OCI-LY3 (cell line): ENCODE results near the gene NAV1.

Experiments
- H2AFZ ChIP-seq: fragments of 200-600, 300-600 bp; shearing (Covaris generic); 2 replicates; pipeline ENCODE4 v1.6.0; 2014; ENCODE audit warnings: antibody characterized with exemption, low read depth, low read length
- H3K27ac ChIP-seq: fragments of 200-600, 300-600 bp; sonication (generic); 2 replicates; pipeline ENCODE4 v1.5.1; 2014; ENCODE audit warnings: mild to moderate bottlenecking, low read length, moderate library complexity, mixed read lengths
- H3K27me3 ChIP-seq: fragments of 200-600, 300-600 bp; sonication (generic); 2 replicates; pipeline ENCODE4 v1.6.1; 2014; ENCODE audit warnings: low read depth, low read length, mixed read lengths
- H3K36me3 ChIP-seq: fragments of 200-600, 300-600 bp; sonication (generic); replicated peaks from 2 replicates; pipeline ENCODE3; 2014; ENCODE audit warnings: low read depth, low read length, mixed read lengths
- H3K4me1 ChIP-seq: fragments of 300-600, 200-600 bp; sonication (generic); 2 replicates; pipeline ENCODE4 v1.6.1; 2014; ENCODE audit warnings: low read length, mixed read lengths
- H3K4me2 ChIP-seq: fragments of 200-600, 300-600 bp; sonication (generic); 2 replicates; pipeline ENCODE4 v1.6.1; 2014; ENCODE audit warnings: low read length, mixed read lengths
- H3K4me3 ChIP-seq: fragments of 300-600, 200-600 bp; sonication (generic); 2 replicates; pipeline ENCODE4 v1.5.1; 2014; ENCODE audit warnings: antibody characterized with exemption, mild to moderate bottlenecking, low read length, moderate library complexity
- H3K79me2 ChIP-seq: fragments of 300-600, 200-600 bp; shearing (Covaris generic); 2 replicates; pipeline ENCODE4 v1.6.1; 2014; ENCODE audit warnings: mild to moderate bottlenecking, low read length, mixed read lengths
- H3K9ac ChIP-seq: fragments of 300-600, 200-600 bp; shearing (Covaris generic); 2 replicates; pipeline ENCODE4 v1.6.0; 2014; ENCODE audit warnings: mild to moderate bottlenecking, low read length, moderate library complexity
- H3K9me3 ChIP-seq: fragments of 200-600, 300-600 bp; shearing (Covaris generic); 2 replicates; pipeline ENCODE4 v1.6.1; 2014; ENCODE audit warnings: low read length, mixed read lengths; ENCODE audit not compliant: insufficient read depth
- H4K20me1 ChIP-seq: fragments of 200-600, 300-600 bp; sonication (generic); 2 replicates; pipeline ENCODE4 v1.6.1; 2016; ENCODE audit warnings: low read length, mixed read lengths; ENCODE audit not compliant: insufficient read depth
- EZH2phosphoT487 ChIP-seq: fragments of 200-600 bp; shearing (Covaris generic); IDR thresholded peaks from 2 replicates; pipeline ENCODE4 v1.6.1; 2018; ENCODE audit warnings: antibody characterized with exemption, mixed run types, low read depth
- TF ChIP-seq, protein P1 (sequence below): fragments of 200-600, 300-600 bp; sonication (generic); IDR thresholded peaks from 2 replicates; pipeline ENCODE4 v1.5.1; 2014; ENCODE audit warnings: antibody characterized with exemption, low read length, low read depth

NAV1 gene

DNA sequence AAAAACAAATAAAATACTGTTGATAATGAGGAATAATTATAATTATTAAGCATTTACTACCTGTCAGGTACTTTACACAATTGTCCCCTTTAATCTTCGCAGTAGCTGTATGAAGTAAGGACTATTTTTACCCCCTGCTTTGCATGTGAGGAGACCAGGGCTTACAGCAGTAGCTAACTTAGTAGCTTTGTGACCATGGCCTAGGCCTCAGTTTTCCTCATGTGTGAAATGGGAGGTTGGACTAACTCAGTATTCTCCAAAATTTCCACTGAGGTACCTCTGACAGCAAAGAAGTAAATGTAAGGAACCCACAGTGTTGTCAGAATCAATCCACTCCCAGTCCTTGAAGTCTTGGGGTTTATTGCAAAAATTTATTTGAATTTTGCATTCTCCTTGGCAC lies 28.2 kb upstream of the NAV1 start:
- H3K4me2 ChIP-seq, result peak overlapping the region; percentile 79

DNA sequence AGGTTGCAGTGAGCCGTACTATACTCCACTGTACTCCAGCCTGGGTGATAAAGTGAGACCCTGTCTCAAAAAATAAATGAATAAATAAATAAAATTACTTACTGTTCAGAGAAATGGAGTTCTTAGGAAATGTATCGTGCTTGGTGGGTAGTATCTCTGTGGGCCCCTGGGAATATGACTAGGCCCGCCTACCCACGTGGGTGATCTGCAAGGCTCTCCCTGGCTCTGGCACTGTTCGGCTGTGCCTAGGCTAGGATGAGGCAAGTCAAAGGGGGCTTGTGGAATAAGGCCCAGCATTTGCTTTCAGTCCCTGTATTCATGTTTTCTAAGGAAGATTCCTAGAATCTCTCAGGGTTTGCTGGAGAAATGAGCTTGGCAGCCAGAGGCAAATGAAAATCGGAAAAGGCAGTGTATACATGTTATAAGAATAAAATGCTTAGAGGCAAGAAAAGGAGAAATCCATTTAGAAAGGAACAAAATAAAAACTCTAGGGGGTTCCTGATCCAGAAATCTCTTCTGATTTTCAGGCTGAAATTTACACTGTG lies 27.5 kb upstream of the NAV1 start:
- Histone ChIP-seq H3K27me3 (no peaks in the 10 kb centered on the region), H4K20me1 (no peaks in the 10 kb centered on the region), H3K4me3 (peak overlapping the region; percentile 65), H2AFZ (no peak overlapping the region), H3K9ac (peak overlapping the region; percentile 60), H3K36me3 (peaks cover 9% of the 10 kb centered on the region), H3K4me1 (peaks cover 54% of the 10 kb centered on the region), H3K9me3 (no peaks in the 10 kb centered on the region), H3K79me2 (peaks cover 12% of the 10 kb centered on the region), H3K27ac (peak overlapping the region; percentile 83), H3K4me2 (peak overlapping the region; percentile 79)
- no peak for TF ChIP-seq EZH2phosphoT487
- TF ChIP-seq, protein P1, sequence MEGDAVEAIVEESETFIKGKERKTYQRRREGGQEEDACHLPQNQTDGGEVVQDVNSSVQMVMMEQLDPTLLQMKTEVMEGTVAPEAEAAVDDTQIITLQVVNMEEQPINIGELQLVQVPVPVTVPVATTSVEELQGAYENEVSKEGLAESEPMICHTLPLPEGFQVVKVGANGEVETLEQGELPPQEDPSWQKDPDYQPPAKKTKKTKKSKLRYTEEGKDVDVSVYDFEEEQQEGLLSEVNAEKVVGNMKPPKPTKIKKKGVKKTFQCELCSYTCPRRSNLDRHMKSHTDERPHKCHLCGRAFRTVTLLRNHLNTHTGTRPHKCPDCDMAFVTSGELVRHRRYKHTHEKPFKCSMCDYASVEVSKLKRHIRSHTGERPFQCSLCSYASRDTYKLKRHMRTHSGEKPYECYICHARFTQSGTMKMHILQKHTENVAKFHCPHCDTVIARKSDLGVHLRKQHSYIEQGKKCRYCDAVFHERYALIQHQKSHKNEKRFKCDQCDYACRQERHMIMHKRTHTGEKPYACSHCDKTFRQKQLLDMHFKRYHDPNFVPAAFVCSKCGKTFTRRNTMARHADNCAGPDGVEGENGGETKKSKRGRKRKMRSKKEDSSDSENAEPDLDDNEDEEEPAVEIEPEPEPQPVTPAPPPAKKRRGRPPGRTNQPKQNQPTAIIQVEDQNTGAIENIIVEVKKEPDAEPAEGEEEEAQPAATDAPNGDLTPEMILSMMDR, result no peak

More for the DNA sequence above, 28.2 kb upstream of the NAV1 start:
- H3K79me2 ChIP-seq, result peaks cover 19% of the 10 kb centered on the region
- no peaks in the 10 kb centered on the region for H3K27me3 ChIP-seq
- no peak overlapping the region for H2AFZ ChIP-seq
- H3K9me3 ChIP-seq, result no peaks in the 10 kb centered on the region
- H3K4me3 ChIP-seq, result peak overlapping the region; percentile 9; the same call in 1 of the 2 replicates
- TF ChIP-seq, protein P1, result no peak
- TF ChIP-seq EZH2phosphoT487, result no peak
- H3K4me1 ChIP-seq, result peaks cover 59% of the 10 kb centered on the region
- H3K9ac ChIP-seq, result peak overlapping the region; percentile 28; the same call in 1 of the 2 replicates
- no peaks in the 10 kb centered on the region for H4K20me1 ChIP-seq
- H3K27ac ChIP-seq, result peak overlapping the region; percentile 83
- peaks cover 9% of the 10 kb centered on the region for H3K36me3 ChIP-seq

DNA sequence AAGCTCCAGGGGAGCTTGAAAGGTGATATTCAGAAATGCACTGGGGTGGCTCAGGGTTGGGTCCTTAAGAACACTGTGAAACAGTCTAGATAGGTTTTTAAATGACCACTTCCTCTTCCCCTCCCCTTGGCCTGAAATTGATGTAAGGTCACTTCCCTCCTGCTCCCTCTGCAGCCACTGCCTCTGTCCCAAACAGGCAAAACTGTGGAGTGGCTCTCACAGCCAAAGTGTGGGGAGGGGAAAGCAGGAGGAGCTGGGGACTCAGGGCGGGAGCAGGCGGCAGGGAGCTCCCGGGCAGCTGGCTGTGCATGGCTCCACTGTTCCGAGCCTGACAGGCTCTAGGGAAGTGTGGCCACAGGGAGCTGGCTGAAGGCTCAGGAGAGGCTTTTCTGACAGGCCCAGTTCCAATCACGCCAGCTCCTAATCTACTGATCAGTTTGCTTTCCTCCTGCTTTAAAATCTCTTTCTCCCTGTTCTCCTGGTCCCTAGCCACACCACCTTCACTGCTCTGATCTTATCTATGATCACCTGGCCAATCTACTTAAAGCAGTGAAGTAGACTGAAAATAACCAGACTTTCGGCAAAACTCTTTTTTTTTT lies 26.9 kb upstream of the NAV1 start:
- Histone ChIP-seq H2AFZ (no peak overlapping the region), H4K20me1 (no peaks in the 10 kb centered on the region), H3K4me1 (peaks cover 54% of the 10 kb centered on the region), H3K36me3 (peaks cover 9% of the 10 kb centered on the region), H3K9me3 (no peaks in the 10 kb centered on the region), H3K4me3 (peak overlapping the region; percentile 65), H3K27me3 (no peaks in the 10 kb centered on the region), H3K9ac (peak overlapping the region; percentile 60), H3K27ac (peak overlapping the region; percentile 83), H3K79me2 (peaks cover 8% of the 10 kb centered on the region; the same call in 1 of the 2 replicates), H3K4me2 (peak overlapping the region; percentile 79)
- TF ChIP-seq EZH2phosphoT487, result no peak
- TF ChIP-seq, protein P1, result no peak

DNA sequence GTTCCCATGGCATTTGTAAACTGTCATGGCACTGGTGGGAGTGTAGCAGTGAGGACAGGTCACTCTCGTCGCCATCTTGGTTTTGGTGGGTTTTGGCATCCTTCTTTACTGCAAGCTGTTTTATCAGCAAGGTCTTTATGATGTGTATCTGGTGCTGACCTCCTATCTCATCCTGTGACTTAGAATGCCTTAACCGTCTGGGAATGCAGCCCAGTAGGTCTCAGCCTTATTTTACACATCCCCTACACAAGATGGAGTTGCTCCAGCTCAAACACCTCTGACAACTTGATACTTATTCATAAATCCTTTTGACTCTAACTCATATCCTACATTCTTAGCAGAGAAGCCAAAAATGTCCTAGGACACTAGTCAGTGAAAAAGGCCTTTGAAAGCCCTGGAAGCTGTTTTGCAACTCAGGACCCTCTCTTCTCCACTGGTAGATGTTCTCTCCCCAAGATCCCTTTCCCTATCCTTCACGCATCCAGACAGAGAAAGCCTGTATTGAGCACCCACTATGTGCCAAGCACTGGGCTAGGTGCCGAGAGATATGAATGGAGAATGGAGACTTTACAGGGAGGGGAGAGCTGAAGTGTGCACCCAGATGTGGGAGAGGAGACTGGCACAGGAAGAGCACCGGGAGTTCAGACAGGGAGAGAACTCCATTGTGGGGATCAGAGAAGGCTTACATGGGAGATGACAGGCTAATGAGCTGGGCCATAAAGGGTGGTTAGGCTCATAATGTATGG lies 25.3 kb upstream of the NAV1 start:
- no peak overlapping the region for H3K4me3 ChIP-seq
- TF ChIP-seq, protein P1, result no peak
- TF ChIP-seq EZH2phosphoT487, result no peak
- H3K27me3 ChIP-seq, result no peaks in the 10 kb centered on the region
- peaks cover 42% of the 10 kb centered on the region for H3K4me1 ChIP-seq
- no peak overlapping the region for H3K27ac ChIP-seq
- H3K79me2 ChIP-seq, result no peaks in the 10 kb centered on the region
- H2AFZ ChIP-seq, result no peak overlapping the region
- no peaks in the 10 kb centered on the region for H4K20me1 ChIP-seq
- H3K9ac ChIP-seq, result no peak overlapping the region
- peaks cover 6% of the 10 kb centered on the region for H3K36me3 ChIP-seq
- no peak overlapping the region for H3K4me2 ChIP-seq
- H3K9me3 ChIP-seq, result no peaks in the 10 kb centered on the region
